ENCODE results near the gene GJB5.
"Not testable (repeated sequence)": the region's sequence is repeated elsewhere in the genome, so short reads cannot be mapped to it uniquely, and the experiment has no call there.

Gene GJB5

DNA sequence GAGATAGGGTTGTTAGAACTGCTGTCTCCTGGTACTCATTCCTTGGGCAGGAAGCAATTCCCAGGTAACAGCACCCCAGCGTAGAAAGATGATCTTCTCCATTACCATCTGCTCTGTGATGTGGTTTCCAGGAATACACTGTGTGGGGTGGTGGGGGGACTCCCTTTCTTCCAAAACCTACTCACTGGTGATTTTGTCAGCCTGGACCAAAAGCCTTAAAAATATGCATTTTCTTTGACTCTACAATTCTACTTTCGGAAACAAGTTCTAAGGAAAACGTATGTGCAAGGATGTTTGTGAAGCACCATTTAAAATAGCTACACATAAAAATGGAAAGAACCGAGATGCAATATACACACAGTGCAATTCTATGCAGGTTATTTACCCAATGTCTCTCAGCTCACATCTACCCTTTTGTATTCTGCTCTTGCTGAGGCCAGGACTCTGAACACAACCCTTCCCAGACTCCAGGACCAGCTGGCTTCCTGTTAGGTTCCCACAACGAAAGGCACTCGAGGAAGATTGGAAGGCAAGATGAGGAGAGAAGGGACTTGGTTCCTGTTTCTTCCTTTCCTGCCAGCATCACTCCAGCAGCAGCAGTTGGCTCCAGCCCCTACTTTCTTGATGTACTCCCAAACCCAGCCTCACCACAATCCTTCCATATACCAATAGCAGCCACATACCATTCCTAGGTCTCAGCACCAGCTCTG is 33.0 kb upstream of the GJB5 start:
- Histone ChIP-seq H3K4me3 (ENCODE audit: extremely low read depth, insufficient read depth, low read length, poor library complexity, severe bottlenecking) (no peak overlapping the region), H3K9me3 (ENCODE audit: control insufficient read depth, low read length) (no peaks in the 10 kb centered on the region), H3K36me3 (ENCODE audit: control insufficient read depth, insufficient read depth, low read length) (no peaks in the 10 kb centered on the region), H3K4me1 (ENCODE audit: control insufficient read depth, insufficient read depth, low read length, poor library complexity, severe bottlenecking) (no peaks in the 10 kb centered on the region), H3K27ac (ENCODE audit: low read depth, low read length, severe bottlenecking) (no peak overlapping the region)
- WGBS, 2 experiments (ENCODE audit: insufficient coverage in 2 of 2): 90 to 100% methylated on average over 1 to 5 of the region's 6 CpGs

DNA sequence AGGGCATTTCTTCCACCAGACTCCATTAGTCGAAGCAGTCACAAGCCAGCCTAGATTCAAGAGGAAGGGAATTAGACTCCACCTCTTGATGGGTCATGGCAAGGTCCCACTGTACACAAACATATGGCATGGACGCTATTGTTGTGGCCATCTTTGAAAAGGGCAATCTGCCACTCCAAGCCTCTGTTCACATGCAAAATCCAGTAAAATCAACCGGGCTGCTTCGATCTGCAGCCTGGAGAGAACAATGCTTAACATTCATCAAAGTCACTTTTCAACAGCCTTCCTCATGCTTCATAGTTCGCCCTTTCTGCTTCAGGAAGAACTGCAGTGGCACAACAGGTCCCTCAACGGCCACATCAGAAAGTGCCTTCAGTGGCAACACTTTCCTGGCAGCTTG is 28.0 kb upstream of the GJB5 start:
- Histone ChIP-seq H3K27ac (ENCODE audit: low read depth, low read length, severe bottlenecking) (no peak overlapping the region), H3K4me3 (ENCODE audit: extremely low read depth, insufficient read depth, low read length, poor library complexity, severe bottlenecking) (no peak overlapping the region), H3K9me3 (ENCODE audit: control insufficient read depth, low read length) (no peaks in the 10 kb centered on the region), H3K4me1 (ENCODE audit: control insufficient read depth, insufficient read depth, low read length, poor library complexity, severe bottlenecking) (no peaks in the 10 kb centered on the region), H3K36me3 (ENCODE audit: control insufficient read depth, insufficient read depth, low read length) (no peaks in the 10 kb centered on the region)
- WGBS, 2 experiments (ENCODE audit: insufficient coverage in 2 of 2): 82 to 86% methylated on average over 6 of the region's 6 CpGs

DNA sequence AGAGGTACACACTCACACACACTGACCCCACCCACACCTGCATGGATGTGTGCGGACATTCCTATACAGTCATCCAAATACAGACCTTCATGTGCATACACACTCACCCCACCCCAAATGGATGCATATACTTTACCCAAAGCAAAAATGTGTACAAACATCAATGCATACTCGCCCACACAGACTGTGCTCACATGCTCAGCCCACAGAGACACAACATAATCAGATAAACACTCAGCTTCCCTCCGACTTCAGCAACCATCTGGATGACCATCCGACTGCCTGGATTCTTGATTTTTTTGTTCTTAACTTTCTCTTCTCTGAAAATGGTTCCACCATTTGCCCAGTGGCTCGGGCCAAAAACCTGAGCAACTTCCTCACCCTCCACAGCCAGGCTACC is 24.4 kb upstream of the GJB5 start:
- no peak overlapping the region for H3K4me3 ChIP-seq (ENCODE audit: extremely low read depth, insufficient read depth, low read length, poor library complexity, severe bottlenecking)
- H3K4me1 ChIP-seq (ENCODE audit: control insufficient read depth, insufficient read depth, low read length, poor library complexity, severe bottlenecking): no peaks in the 10 kb centered on the region
- H3K36me3 ChIP-seq (ENCODE audit: control insufficient read depth, insufficient read depth, low read length): no peaks in the 10 kb centered on the region
- no peak overlapping the region for H3K27ac ChIP-seq (ENCODE audit: low read depth, low read length, severe bottlenecking)
- WGBS, 2 experiments (ENCODE audit: insufficient coverage in 2 of 2): 90% methylated on average over 5 of the region's 5 CpGs
- H3K9me3 ChIP-seq (ENCODE audit: control insufficient read depth, low read length): no peaks in the 10 kb centered on the region

DNA sequence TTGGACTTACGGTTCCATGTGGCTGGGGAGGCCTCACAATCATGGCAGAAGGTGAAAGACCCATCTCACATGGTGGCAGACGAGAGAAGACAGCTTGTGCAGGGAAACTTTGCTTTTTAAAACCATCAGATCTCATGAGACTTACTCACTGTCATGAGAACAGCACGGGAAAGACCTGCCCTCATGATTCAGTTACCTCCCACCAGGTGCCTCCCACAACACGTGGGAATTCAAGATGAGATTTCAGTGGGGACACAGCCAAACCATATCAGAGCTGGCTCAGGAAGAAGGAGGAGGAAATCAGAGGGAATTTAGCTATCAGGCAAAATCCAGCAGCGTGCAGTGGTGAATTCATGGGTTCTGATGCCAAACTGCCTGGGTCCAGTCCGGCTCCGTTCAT is 22.0 kb upstream of the GJB5 start:
- not testable (repeated sequence) for H3K4me1 ChIP-seq (ENCODE audit: control insufficient read depth, insufficient read depth, low read length, poor library complexity, severe bottlenecking); H3K4me3 ChIP-seq (ENCODE audit: extremely low read depth, insufficient read depth, low read length, poor library complexity, severe bottlenecking); H3K9me3 ChIP-seq (ENCODE audit: control insufficient read depth, low read length); H3K36me3 ChIP-seq (ENCODE audit: control insufficient read depth, insufficient read depth, low read length); H3K27ac ChIP-seq (ENCODE audit: low read depth, low read length, severe bottlenecking)
- 88 to 89% methylated on average over 6 of the region's 7 CpGs for WGBS, 2 experiments (ENCODE audit: insufficient coverage in 2 of 2)

DNA sequence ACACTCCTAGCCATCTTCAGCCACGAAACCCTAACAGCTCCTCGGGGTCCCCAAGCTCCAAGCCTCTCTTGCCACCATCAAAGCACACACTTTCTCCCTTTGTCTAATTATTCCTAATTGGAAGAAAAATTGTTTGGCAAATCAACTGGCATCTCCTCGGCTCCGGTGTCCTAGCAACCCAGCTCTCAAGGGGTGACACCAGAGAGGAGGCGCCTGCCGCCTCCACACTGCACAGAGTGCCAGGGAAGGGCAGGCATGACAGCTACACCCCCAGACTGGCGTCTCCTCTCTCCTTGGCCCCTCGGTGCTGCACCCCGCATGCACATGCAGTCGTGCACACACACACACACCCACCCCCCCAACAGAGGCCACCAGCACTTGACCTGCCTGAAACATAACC is 18.2 kb upstream of the GJB5 start:
- Histone ChIP-seq H3K4me3 (ENCODE audit: extremely low read depth, insufficient read depth, low read length, poor library complexity, severe bottlenecking) (no peak overlapping the region), H3K9me3 (ENCODE audit: control insufficient read depth, low read length) (no peaks in the 10 kb centered on the region), H3K4me1 (ENCODE audit: control insufficient read depth, insufficient read depth, low read length, poor library complexity, severe bottlenecking) (no peaks in the 10 kb centered on the region), H3K36me3 (ENCODE audit: control insufficient read depth, insufficient read depth, low read length) (no peaks in the 10 kb centered on the region), H3K27ac (ENCODE audit: low read depth, low read length, severe bottlenecking) (no peak overlapping the region)
- WGBS, 2 experiments (ENCODE audit: insufficient coverage in 2 of 2): 97 to 100% methylated on average over 4 to 5 of the region's 10 CpGs

DNA sequence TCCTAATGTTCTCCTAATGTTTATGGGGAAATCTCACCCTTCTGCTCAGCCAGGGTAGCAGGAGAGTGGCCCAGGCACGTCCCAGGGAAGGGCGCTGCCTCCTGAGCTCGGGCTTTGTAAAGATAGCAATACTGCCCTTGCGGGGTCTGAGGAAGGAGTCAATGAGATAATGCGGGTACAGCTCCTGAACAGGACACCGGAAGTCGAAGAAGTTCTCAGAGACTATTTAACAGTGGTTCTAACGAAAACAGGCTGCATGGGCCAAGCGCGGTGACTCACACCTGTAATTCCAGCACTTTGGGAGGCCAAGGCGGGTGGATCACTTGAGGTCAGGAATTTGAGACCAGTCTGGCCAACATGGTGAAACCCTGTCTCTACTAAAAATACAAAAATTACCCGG is 17.6 kb upstream of the GJB5 start:
- not testable (repeated sequence) for H3K4me1 ChIP-seq (ENCODE audit: control insufficient read depth, insufficient read depth, low read length, poor library complexity, severe bottlenecking); H3K4me3 ChIP-seq (ENCODE audit: extremely low read depth, insufficient read depth, low read length, poor library complexity, severe bottlenecking); H3K36me3 ChIP-seq (ENCODE audit: control insufficient read depth, insufficient read depth, low read length); H3K9me3 ChIP-seq (ENCODE audit: control insufficient read depth, low read length); H3K27ac ChIP-seq (ENCODE audit: low read depth, low read length, severe bottlenecking)
- WGBS, 2 experiments (ENCODE audit: insufficient coverage in 2 of 2): 80 to 93% methylated on average over 11 of the region's 12 CpGs

DNA sequence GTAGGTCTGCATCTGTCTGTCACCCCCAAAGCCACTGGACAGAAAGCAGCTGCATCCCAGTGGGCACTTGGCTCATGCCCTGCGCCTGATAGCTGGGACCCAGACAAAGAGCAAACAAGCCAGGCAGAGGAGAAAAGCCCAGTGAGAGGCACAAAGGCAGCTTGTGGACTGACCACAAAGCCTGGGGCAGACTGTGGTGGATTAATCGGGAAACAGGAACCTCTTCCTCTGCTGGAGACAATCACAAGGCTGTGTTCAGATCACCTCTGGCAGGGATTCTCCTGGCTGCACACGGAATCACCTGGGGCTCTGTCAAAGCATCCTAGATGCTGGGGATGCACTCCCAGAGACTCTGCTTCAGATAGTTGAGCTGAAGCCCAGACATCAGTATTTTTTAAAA is 15.2 kb upstream of the GJB5 start:
- H3K36me3 ChIP-seq (ENCODE audit: control insufficient read depth, insufficient read depth, low read length): no peaks in the 10 kb centered on the region
- H3K4me3 ChIP-seq (ENCODE audit: extremely low read depth, insufficient read depth, low read length, poor library complexity, severe bottlenecking): no peak overlapping the region
- H3K27ac ChIP-seq (ENCODE audit: low read depth, low read length, severe bottlenecking): no peak overlapping the region
- H3K4me1 ChIP-seq (ENCODE audit: control insufficient read depth, insufficient read depth, low read length, poor library complexity, severe bottlenecking): no peaks in the 10 kb centered on the region
- no peaks in the 10 kb centered on the region for H3K9me3 ChIP-seq (ENCODE audit: control insufficient read depth, low read length)
- WGBS, 2 experiments (ENCODE audit: insufficient coverage in 2 of 2): 83 to 84% methylated on average over 3 of the region's 3 CpGs

DNA sequence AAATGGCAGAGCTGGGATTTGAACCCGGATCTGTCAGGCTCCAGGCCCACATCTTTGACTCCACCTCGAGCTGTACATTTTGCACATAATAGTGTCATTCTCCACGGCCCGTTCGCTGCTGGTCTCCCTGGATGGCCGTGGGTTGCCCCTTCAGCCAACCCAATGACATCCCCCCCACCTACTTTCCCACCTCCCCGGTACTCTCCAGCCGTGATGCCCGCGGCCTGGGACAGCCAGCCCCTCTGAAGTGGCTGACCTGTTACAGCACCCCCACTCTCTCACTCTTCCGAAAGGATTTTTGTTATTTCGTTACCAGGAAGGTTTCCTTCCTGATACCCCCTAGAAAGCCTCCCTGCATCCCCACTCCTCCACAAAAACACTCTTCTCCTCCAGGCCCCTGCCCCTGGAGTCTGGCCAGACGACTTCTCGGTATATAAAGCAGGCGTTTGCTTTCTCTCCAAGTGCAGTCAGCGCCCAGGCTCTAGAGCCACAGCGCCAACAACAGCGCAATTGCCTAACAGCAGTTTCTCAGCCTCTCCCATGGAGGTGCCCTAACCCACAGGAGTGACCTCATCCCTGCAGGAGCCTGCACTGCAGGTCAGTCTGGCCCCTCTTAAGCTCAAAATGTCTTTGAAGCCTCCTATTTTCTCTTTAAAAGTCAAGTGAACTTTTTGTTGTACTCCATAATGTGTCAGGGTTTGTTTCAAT is 14.5 kb upstream of the GJB5 start:
- Histone ChIP-seq H3K4me1 (ENCODE audit: control insufficient read depth, insufficient read depth, low read length, poor library complexity, severe bottlenecking) (no peaks in the 10 kb centered on the region), H3K9me3 (ENCODE audit: control insufficient read depth, low read length) (no peaks in the 10 kb centered on the region), H3K4me3 (ENCODE audit: extremely low read depth, insufficient read depth, low read length, poor library complexity, severe bottlenecking) (no peak overlapping the region), H3K27ac (ENCODE audit: low read depth, low read length, severe bottlenecking) (no peak overlapping the region), H3K36me3 (ENCODE audit: control insufficient read depth, insufficient read depth, low read length) (no peaks in the 10 kb centered on the region)
- WGBS, 2 experiments (ENCODE audit: insufficient coverage in 2 of 2): 58 to 61% methylated on average over 18 of the region's 18 CpGs

DNA sequence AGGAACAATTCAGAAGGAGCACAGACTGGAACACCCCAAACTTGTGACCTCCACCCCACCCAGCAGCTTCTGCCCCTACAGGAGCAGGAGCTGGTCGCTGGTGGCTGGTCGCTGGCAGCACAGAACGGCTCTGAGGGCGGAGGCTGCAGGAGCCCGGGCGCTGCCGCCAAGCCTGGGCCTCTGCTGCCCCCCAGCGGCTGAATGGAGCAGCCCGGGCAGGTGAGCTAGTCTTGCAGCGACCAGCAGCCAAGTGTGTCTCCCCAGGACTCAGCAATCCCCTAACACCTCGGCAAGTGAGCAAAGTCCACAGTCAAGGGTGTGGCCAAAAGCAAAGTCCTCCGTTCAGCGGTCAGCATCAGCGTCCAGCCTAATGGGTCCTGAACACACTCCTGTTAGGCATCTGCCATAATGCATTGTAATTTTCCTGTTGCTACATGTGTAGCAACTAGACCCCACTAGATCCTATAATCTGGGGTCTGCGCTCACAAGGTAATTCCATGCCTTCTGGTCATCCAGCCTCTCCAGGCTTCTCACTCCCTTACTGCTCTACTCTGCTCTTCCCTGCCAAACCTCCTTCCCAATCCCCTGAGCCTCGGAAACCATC is 12.1 kb upstream of the GJB5 start:
- Histone ChIP-seq H3K4me1 (ENCODE audit: control insufficient read depth, insufficient read depth, low read length, poor library complexity, severe bottlenecking) (no peaks in the 10 kb centered on the region), H3K36me3 (ENCODE audit: control insufficient read depth, insufficient read depth, low read length) (no peaks in the 10 kb centered on the region), H3K9me3 (ENCODE audit: control insufficient read depth, low read length) (no peaks in the 10 kb centered on the region), H3K27ac (ENCODE audit: low read depth, low read length, severe bottlenecking) (no peak overlapping the region), H3K4me3 (ENCODE audit: extremely low read depth, insufficient read depth, low read length, poor library complexity, severe bottlenecking) (no peak overlapping the region)
- 11 to 12% methylated on average over 11 to 16 of the region's 16 CpGs for WGBS, 2 experiments (ENCODE audit: insufficient coverage in 2 of 2)

DNA sequence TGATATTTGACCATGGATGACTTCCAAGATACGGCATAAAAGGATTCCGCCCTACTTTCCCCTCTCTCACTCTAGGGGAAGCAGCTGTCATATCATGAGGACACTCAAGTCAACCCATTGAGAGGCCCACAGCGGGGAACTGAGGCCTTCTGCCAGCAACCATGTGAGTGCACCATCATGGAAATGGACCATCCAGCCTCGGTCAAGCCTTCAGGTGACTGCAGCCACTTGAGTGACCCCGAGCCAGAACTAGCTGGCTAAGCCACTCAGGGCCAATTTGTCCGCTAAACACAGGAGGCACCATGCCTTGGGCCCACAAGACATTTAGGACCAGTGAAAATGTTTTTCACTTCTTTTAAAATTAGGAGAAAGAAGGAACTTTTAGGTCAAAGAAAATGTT is 11.1 kb upstream of the GJB5 start:
- H3K4me3 ChIP-seq (ENCODE audit: extremely low read depth, insufficient read depth, low read length, poor library complexity, severe bottlenecking): no peak overlapping the region
- WGBS, 2 experiments (ENCODE audit: insufficient coverage in 2 of 2): 89 to 96% methylated on average over 6 of the region's 6 CpGs
- no peaks in the 10 kb centered on the region for H3K4me1 ChIP-seq (ENCODE audit: control insufficient read depth, insufficient read depth, low read length, poor library complexity, severe bottlenecking)
- no peak overlapping the region for H3K27ac ChIP-seq (ENCODE audit: low read depth, low read length, severe bottlenecking)
- H3K36me3 ChIP-seq (ENCODE audit: control insufficient read depth, insufficient read depth, low read length): no peaks in the 10 kb centered on the region
- no peaks in the 10 kb centered on the region for H3K9me3 ChIP-seq (ENCODE audit: control insufficient read depth, low read length)

DNA sequence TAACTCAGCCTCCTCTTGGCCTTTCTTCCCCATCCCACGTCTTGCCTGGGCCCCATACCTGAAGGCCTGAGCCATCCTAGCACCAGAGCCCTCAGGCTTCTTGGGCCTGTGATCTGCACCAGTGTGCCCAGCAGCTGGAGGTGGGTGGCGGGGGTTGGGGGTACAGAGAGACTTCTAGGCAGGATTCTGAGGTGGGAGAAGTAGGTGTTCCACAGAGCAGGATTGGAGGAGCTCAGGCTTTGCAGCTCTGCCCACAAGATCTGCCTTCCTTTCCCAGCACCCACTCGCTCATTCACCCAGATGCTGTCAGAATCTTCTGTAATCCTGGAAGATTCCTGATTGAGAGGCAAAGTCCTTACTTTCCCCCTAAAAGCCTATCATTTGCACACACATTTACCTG is 10.0 kb upstream of the GJB5 start:
- Histone ChIP-seq H3K9me3 (ENCODE audit: control insufficient read depth, low read length) (no peaks in the 10 kb centered on the region), H3K4me1 (ENCODE audit: control insufficient read depth, insufficient read depth, low read length, poor library complexity, severe bottlenecking) (peaks cover 9% of the 10 kb centered on the region), H3K36me3 (ENCODE audit: control insufficient read depth, insufficient read depth, low read length) (no peaks in the 10 kb centered on the region), H3K4me3 (ENCODE audit: extremely low read depth, insufficient read depth, low read length, poor library complexity, severe bottlenecking) (no peak overlapping the region), H3K27ac (ENCODE audit: low read depth, low read length, severe bottlenecking) (no peak overlapping the region)
- 100% methylated on average over 1 of the region's 3 CpGs; no CpG with 5 or more reads in 1 of the 2 experiments for WGBS, 2 experiments (ENCODE audit: insufficient coverage in 2 of 2)

All from mesodermal cell (in vitro differentiated cells).